GM19239 (cell line): ENCODE measurements around the gene FOS.
"Not testable (repeated sequence)": the region's sequence is repeated elsewhere in the genome, so short reads cannot be mapped to it uniquely, and the experiment has no call there.

Experiments
- DNase-seq: peaks from one replicate; pipeline ENCODE4 v3.0.0; 2011; ENCODE audit warnings: low spot score; ENCODE audit not compliant: insufficient read length
- FAIRE-seq: peaks from 2 replicates; lab custom pipeline; 2011; peaks lifted over from hg19 to GRCh38; lab: Jason Lieb, UNC

FOS gene

GRCh38 chr14:75274050-75274898, 4.4 kb upstream of the FOS start:
- FAIRE-seq = no peak
- DNase-seq = no peak

GRCh38 chr14:75274899-75275569, 3.6 kb upstream of the FOS start:
- DNase-seq (no peak), FAIRE-seq (peak; percentile 64)

- DNase-seq (no peak), FAIRE-seq (no peak)
Observed at GRCh38 chr14:75275598-75275997, 3.0 kb upstream of the FOS start.

GRCh38 chr14:75277008-75277814, 1.4 kb upstream of the FOS start:
- no peak for FAIRE-seq
- peak; percentile 34 for DNase-seq

- no peak for FAIRE-seq
- no peak for DNase-seq
Observed at GRCh38 chr14:75277815-75278421, 710 bp upstream of the FOS start.

GRCh38 chr14:75279153-75279762, 630 bp downstream of the FOS start:
- FAIRE-seq = peak; percentile 4
- DNase-seq = no peak

- no peak for FAIRE-seq
- no peak for DNase-seq
Observed at GRCh38 chr14:75279763-75280290, 1.2 kb downstream of the FOS start.

- no peak for FAIRE-seq
- DNase-seq = no peak
Observed at GRCh38 chr14:75280291-75280830, 1.7 kb downstream of the FOS start.

GRCh38 chr14:75280831-75281653, 2.4 kb downstream of the FOS start:
- no peak for FAIRE-seq
- DNase-seq = no peak

GRCh38 chr14:75281654-75282019, 3.0 kb downstream of the FOS start:
- FAIRE-seq (no peak), DNase-seq (no peak)

- FAIRE-seq (no peak), DNase-seq (no peak)
Observed at GRCh38 chr14:75282170-75282554, 3.5 kb downstream of the FOS start.

- not testable (repeated sequence) for FAIRE-seq, DNase-seq
Observed at GRCh38 chr14:75282555-75283161, 4.0 kb downstream of the FOS start.

GRCh38 chr14:75283162-75283832, 4.7 kb downstream of the FOS start:
- DNase-seq (no peak), FAIRE-seq (no peak)

- FAIRE-seq (no peak), DNase-seq (no peak)
Observed at GRCh38 chr14:75283833-75284563, 5.4 kb downstream of the FOS start.

GRCh38 chr14:75285331-75285730, 6.7 kb downstream of the FOS start:
- DNase-seq = no peak
- FAIRE-seq = no peak

GRCh38 chr14:75286313-75286712, 7.7 kb downstream of the FOS start:
- no peak for FAIRE-seq
- no peak for DNase-seq

GRCh38 chr14:75289840-75290388, 11.3 kb downstream of the FOS start:
- DNase-seq (no peak), FAIRE-seq (no peak)
